T-helper 1 cell (primary cell): ENCODE data around the gene DUSP3.
"Not testable (repeated sequence)": the region's sequence is repeated elsewhere in the genome, so short reads cannot be mapped to it uniquely, and the experiment has no call there.

Experiments
- DNase-seq, 5 donors: peaks; one replicate each; pipeline ENCODE4 v3.0.0-alpha.2; 2012 to 2020

Gene DUSP3

DNA sequence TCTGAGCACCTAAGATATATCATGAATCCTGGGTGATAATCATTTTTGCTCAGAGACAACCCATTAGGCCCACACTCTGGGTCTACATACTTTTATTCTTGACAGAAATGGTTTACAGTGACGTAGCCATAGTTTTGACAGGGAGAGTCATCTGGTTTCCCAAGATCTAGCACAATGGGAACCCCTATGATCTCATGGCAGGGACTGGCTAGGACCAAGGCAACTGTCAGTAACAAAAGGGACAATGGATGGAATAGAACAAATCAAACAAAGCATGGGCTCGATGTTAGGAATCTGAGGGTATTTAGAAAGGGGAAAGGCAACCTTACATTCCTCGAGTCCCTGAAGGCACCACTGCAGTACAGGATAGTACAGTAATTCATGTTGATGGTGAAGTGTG lies 22.0 kb upstream of the DUSP3 start:
- no peak for DNase-seq

DNA sequence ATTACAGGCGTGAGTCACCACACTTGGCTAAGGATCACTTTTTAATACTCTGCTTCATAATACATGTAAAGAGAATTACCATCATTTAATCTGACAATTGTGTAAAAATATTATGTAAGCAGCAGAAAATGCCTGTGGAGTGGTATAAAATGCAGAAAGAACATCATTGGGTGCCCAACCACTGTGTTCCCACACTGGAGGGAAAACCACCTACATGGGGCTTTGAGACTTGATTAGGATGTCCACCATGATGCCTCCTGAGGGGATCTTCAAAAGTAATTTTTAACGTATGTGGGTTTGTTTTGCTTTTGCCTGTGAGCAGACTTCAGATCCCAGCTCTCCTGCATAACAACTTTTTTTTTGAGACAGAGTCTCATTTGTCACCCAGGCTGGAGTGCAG lies 20.3 kb upstream of the DUSP3 start:
- no peak for DNase-seq

DNA sequence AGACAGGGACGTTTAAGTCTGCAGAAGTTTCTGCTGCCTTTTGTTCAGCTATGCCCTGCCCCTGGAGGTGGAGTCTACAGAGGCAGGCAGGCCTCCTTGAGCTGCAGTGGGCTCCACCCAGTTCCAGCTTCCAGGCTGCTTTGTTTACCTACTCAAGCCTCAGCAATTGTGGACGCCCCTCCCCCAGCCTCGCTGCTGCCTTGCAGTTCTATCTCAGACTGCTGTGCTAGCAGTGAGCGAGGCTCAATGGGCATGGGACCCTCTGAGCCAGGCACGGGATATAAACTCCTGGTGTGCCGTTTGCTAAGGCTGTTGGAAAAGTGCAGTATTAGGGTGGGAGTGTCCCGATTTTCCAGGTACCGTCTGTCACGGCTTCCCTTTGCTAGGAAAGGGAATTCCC lies 19.2 kb upstream of the DUSP3 start:
- not testable (repeated sequence) for DNase-seq

DNA sequence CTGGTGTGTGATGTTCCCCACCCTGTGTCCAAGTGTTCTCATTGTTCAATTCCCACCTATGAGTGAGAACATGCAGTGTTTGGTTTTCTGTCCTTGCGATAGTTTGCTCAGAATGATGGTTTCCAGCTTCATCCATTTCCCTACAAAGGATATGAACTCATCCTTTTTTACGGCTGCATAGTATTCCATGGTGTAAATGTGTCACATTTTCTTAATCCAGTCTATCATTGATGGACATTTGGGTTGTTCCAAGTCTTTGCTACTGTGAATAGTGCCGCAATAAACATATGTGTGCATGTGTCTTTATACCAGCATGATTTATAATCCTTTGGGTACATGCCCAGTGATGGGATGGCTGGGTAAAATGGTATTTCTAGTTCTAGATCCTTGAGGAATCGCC lies 13.9 kb upstream of the DUSP3 start:
- DNase-seq = not testable (repeated sequence)

DNA sequence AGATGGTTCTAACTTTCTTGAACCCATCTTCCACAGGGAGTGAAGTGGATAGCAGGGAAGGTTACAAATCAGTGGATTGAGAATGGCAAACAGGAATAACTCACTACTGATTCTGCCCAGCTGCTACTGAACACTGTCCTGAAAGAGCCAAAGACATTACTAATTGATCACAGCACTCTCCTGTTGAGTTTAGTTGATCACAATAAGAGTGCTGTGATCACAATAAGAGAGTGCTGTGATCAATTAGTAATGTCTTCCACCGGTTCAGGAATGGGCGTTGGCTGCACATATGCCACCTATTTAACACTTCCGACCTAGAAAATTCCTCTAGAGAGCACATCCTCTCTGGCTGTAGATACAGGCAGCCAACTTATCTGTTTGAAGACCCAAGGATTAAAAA lies 12.8 kb upstream of the DUSP3 start:
- DNase-seq = no peak

DNA sequence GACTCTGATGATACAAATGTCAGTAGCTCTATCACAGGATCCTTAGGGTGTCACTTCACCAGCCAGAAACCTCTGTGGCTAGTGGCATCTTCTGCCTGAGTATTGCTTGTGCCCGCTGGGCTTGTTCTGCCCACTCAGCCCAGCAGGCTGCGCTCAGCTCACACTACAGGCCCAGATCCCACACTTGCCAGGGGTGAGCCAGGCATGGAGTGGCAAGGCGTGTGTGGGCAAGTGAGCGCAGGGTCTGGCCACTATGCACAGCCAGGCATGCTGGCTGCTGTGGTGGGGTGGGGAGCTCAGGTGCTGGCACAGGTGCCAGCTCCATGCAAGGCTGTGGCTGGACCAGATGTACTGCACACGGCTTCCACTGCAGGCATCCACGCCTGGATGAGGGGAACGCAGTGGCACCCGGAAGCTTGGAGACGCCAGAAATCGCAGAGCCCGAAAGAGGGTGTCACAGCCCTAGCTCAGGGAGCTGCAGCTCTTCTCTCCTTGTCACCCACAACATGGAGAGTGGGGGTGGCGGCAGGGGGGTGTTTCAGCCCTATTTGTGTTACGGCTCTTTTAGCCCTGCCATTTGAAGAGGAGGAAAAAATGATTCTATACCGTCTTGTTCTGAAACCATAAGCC lies 11.6 kb upstream of the DUSP3 start:
- no peak for DNase-seq

DNA sequence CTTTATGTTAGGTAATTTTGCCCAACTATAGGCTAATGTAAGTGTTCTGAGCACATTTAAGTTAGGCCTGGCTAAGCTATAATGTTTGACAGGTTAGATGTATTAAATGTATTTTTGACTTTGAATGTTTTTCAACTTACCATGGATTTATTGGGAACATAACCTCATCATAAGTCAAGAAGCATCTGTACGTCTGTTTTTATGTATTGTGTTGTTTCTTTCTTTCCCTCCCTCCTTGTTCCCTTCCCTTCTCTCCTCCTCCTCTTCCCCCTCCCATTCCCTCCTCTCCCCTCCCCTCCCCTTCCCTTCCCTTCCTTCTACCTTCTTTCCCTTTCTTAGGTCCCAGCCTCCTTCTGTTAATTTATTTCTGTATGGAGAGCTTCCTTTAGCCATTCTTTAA lies 10.7 kb upstream of the DUSP3 start:
- no peak for DNase-seq

DNA sequence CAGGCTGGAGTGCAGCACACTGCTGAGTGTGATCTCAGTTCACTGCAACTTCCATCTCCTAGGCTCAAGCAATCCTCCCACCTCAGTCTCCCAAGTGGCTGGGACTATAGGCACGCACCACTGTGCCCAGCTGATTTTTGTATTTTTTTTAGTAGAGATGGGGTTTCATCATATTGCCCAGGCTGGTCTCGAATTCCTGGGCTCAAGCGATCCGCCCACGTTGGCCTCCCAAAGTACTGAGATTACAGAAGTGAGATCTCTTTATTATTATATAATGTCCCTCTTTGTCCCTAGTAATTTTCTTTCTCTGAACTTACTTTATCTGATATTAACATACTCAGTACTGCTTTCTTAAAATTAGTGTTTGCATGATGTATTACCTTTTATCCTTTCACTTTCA lies 9.8 kb upstream of the DUSP3 start:
- no peak for DNase-seq

DNA sequence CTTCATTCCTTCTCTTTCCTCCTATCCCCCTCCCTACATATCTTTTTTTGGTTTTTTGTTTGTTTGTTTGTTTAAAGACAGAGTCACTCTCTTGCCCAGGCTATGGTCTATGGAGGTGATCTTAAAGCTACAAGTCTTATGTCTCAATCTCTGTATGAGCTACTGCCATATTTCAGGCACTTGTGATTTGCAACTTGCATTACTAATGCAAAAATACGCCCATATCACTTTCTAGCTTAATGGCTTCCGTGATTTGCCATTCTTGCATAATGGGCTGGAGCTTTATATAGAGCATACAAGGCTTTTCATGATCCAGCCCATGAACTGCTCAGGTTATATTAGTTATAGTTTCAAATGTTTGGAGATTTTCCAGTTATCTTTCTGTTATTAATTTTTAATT lies 9.0 kb upstream of the DUSP3 start:
- DNase-seq = no peak

DNA sequence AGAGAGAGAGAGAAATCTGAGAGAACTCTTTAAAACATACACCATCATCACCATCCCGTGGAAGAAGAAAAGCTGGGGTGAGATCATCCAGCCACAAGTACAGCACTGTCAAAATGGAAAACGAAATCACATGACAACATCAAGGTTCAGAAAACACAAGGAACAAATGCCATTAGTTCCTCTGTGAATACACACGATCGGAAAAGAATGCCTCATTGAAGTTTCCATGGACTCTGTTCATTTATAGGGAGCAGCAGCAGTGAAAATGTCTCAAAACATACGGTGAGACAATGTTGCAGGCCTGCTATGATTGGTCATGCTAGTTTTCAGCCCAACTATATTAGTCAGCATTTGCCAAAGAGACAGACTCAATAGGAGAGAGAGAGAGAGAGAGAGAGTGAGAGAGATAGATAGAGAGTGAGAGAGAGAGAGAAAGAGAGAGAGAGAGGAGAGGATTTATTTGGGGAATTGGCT lies 5.9 kb upstream of the DUSP3 start:
- no peak for DNase-seq

DNA sequence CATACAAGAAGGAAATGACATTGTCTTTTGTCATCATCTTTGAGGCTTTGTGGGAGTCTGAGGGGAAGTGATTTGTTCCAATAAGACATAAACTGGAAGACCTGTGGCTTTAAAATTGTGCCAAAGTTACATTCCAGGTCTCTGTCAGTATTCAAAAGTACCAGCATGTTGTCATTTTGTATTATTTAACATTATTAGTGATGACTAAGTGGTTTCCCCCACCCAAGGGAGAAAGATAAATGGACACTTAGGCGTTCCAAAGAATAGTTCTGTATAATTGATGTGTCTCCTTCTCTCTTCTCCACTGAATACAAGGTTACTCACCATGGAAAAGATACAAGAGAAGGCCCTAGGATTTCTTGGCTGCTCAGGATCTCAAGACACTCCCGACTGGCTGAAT lies 5.3 kb upstream of the DUSP3 start:
- DNase-seq = no peak

DNA sequence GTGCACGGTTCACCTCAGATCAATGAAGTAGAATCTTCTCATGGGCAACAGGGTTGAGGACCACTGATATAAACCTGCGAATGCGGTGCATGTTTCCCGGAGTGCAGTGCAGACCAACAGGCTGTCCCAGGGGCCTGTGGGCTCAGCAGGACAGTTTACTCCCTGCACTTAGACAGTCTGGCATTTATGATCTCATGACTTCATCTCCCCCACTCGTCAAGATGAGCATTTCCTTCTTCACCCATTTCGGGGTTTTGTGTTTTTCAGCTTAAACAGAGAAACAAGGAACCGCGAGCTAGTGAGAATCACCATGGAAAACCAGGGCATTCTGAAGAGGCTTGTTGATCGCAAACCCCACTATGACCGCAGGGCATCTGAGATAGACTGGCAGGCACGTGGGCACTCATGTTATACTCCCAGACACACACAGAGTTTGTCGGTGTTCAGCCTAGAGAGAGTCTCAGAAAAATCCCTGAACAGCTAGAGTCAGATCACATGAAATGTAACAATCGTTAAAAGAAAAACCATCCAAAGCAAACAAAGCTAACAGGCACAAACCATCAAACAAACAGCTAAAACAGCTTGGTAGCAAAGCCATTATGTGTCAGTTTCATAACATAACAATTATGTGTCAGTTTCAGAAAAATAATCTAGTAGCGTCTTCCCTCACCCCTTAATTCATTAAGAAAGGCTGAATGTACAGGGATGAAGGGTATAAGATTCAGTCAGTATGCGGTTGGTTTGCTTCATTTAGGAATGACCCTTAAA lies 4.3 kb upstream of the DUSP3 start:
- DNase-seq = no peak

DNA sequence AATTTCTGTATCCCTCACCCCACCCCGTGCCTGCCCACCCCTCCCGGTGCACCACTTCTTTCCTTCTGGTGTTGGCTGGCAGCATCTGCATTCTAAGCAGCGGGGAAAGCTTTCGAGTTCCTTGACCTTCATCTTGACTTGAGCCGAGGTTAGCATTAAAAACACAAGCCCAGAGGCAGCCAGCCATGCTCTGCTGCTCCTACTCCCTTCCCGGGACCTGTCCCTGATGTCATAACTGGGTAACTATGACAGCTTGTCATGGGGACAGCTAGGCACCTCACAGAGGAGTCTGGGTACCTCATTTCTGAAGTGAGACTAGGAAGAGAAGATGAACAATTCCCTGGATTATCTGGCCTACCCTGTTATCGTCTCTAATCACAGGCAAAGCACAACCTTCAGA lies 1.4 kb upstream of the DUSP3 start, which contains the start of gene CFAP97D1:
Gene CFAP97D1 (plus strand): TSS at position 301 of the 400 bp plus-strand sequence. CDS start 28 bp downstream, at position 329.
- DNase-seq = no peak

DNA sequence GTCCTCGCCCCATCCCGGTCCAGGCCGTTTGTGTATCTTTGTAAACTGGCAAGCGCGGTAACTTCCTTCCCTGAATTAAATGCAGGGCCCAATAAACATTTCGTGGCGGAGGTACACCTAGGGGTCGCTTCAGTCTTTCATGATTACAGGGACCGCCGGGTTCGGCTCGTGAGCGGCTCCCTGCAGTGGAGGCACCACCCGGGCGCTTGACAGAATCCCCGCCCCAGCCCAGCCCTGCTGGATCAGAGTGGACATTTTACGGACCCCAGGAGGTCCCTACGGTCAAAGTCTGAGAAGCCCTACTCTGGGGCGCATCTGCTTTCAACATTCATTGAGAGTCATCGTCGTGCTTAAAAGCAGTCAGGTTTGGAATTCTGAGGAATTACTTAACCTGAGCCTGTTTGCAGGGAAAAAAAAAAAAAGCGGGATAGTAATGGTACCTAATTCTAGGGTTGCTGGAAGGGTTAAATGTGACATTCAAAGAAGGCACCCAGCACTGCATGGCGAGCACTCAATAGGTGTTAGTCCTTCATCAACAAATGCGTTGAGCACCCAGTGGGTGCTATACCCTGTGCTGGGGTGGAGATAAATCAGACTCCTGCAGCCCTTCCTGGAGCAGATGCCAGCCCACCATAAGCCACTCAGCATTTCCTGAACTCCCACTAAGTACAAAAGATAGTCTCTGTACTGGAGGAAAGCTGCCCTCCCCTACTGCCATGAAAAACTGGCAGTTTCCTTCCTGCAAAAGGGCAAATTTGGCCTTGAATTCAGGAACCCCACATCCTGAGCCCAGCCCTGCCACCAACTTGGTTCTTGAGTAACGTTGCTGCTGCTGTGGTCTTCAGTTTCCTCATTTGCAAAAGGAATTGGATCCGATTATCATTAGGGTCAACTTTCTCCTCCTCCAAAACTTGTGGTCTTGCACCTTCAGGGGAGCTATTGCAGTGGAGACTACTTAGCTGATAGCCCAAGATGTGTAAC lies 658 bp upstream of the DUSP3 start:
- no peak for DNase-seq

DNA sequence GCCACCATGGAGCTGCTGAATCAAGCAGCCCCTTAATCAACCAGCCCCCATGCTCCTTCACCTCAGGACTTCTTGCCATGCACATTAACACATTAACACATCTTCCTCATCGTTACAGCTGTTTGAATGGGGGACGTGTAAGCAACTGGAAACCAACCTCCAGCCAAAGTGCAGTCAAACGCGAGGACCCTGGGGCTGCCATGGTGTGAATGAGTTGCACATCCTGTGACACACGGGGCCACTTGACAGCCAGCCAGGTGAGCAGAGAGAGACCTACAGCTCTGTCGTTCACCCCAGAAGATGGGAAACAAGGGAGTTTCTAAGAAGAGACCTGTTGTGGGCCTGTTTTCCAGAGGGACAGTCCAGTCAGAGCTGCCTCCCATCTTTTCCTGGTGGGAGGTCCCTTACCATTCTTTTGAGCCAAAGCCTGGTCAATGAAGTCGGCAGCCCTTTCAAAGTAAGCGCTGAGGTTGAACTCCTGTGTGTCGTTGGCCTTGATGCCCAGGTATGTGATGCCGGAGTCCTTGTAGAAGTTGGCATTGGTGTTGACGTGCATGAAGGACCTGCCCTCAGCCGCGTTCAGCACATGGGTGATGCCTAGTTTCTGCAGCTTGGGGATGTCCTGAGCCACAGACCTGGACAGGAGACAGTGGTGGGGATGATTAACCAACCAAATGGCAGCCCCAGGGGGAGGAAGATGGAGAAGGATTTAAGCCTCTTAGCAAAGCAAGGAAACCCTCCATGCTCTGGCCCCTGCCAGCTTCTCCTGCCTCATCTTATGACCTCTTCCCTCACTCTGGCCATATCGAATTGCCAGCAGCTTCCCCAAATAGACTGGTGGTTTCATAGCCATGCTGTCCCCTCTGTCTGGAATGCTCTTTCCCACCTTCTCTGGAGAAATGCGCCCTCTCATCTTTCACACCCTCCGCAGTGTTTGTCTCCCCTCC lies 4.2 kb downstream of the DUSP3 start:
- DNase-seq = no peak

DNA sequence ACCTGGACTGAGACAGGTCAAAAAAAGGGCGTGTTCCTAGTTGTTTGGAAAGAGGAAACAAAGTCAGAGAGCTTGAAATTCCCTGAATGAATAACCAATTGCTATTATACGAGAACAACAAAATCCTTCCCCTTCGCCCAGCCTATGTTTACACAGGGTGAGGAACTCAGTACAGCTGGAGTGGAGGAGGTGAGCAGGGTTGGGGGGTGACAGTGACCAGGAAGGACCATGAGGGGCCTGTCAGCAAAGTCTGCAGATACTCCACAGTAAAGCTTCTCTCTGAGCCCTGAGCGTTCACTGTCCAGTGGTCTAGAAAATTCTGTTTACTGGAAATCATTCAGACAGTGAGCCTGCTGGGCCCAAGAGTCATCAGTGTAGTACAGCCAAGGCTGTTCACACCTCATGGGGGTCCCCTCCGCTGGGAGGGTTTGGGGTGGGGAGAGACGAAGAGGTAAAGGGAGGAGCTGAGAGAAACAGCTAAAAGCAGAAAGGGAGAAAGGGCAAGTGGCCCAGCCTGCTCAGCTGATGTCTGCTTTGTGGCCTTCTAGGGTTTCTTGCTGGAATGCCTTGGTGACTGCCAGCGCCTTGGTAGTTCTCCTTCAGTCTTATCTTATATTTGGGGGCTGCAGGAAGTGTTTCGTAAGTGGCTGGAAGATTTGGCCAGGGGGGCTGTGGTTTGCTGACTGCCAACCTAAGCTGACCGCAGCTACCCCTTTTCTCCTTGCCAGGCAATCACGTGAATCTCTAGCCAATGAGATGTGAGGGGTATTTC lies 5.7 kb downstream of the DUSP3 start:
- DNase-seq = no peak

DNA sequence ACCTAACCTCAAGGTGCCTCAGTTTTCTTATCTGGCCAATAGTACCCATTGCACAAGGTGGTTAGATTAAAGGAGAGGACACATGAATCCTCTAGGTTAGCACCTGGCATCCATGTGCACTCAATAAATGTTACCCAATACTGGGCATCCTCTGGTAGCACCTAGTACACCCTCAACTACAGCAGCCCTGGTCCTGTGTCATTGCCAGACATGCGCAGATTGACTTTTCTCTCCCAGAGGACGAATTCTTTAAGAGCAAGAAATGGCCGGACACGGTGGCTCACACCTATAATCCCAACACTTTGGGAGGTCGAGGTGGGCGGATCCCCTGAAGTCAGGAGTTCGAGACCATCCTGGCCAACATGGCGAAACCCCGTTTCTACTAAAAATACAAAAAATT lies 7.3 kb downstream of the DUSP3 start:
- no peak for DNase-seq

DNA sequence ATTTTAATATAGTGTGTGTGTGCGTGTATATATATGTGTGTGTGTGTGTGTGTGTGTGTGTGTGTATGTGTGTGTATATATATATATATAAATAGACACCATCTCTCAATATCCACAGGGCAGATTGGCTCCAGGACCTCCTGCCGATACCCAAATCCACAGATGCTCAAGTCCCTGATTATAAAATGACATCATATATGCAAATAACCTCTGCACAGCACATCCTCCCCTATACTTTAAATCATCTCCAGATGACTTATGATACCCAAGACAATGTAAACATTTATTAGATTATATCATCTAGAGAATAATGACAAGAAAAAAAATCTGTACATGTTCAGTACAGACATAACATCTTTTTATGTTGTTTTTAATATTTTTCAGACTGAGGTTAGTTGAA lies 7.8 kb downstream of the DUSP3 start:
- DNase-seq = no peak

DNA sequence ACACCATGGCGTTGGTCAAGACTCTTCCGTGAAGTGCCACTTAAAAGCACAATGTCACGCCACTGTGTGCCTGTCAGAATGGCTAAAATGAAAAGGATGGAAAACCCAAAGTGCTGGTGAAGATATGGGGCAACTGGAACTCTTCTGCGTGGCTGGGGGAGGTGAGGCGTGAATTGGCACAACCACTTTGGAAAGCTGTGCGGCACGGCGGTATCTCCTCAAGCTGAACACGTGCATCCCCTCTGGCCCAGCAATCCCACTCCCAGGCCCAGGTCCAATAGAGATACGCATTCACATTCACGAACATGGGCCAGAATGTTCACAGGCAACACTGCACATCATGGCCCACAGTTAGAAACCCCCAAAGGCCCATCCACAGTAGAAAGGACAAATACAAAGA lies 8.9 kb downstream of the DUSP3 start:
- no peak for DNase-seq

DNA sequence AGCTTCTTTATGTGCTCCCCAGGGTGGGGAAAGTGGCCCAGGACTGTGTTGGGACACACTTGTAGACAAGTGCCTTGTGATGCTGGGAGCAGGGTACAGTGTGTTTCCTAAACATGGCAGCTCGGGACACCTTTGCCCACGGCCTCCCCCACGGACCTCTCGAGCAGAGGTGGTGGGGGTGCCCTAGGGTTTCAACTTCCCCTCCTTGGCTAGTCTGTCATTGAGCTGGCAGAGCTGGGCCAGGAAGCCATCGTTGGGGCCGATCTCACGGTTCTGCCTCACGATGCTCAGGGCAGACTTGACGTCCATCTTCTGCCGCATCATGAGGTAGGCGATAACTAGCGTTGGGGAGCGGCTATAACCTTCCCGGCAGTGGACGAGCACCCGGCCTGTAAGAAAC lies 9.4 kb downstream of the DUSP3 start:
- DNase-seq = no peak

DNA sequence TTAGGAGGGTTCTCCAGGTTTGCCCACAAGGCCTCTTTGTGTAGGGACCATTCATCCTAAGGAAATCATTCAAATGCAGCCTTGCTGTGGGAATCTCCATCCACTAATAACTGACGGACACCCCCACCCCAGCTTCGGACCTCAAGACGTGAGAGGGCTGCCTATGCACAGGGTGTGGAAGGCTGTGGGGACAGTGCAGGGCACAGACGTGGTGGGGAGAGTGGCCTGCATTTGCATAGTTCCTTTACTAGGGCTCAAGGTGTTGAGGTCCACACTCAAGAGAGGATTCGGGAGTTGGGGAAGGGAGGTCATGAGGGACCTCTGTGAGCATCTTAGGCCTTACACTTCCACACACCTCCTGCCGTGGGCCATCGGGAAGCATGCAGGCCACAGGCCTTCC lies 9.8 kb downstream of the DUSP3 start:
- no peak for DNase-seq
